Measurements from ENCODE around the gene OR8G1. TPM values are rescaled to one million over a fixed set of nuclear protein-coding genes. Genes with fewer than 3 reads are reported as not detected.
A peak's percentile ranks its signal among the peaks of the same experiment; 100 is the strongest.
"Not testable (repeated sequence)": the region's sequence is repeated elsewhere in the genome, so short reads cannot be mapped to it uniquely, and the experiment has no call there.

Gene OR8G1
- total RNA-seq, 2 donors from 2014 or later = not detected

DNA sequence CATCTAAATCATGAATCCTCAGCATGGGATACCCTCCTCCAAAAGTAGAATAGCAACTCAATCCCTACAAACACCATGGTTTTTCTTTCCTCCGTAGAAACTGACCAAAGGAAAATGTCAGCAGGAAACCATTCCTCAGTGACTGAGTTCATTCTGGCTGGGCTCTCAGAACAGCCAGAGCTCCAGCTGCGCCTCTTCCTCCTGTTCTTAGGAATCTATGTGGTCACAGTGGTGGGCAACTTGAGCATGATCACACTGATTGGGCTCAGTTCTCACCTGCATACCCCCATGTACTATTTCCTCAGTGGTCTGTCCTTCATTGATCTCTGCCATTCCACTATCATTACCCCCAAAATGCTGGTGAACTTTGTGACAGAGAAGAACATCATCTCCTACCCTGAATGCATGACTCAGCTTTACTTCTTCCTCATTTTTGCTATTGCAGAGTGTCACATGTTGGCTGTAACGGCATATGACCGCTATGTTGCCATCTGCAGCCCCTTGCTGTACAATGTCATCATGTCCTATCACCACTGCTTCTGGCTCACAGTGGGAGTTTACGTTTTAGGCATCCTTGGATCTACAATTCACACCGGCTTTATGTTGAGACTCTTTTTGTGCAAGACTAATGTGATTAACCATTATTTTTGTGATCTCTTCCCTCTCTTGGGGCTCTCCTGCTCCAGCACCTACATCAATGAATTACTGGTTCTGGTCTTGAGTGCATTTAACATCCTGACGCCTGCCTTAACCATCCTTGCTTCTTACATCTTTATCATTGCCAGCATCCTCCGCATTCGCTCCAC, 16.1 kb upstream of the OR8G1 start:
- DNase-seq; intact Hi-C loops (cut with DNase I): not testable (repeated sequence)
- ATAC-seq = peak in 1 of 2 donors; percentile 45

GRCh38 chr11:124225471-124225870, 15.4 kb upstream of the OR8G1 start:
- intact Hi-C loops (cut with DNase I) = no loop called here
- no peak for DNase-seq
- no peak for ATAC-seq

- DNase-seq = no peak
- no peak for ATAC-seq
- intact Hi-C loops (cut with DNase I) = no loop called here
Observed at GRCh38 chr11:124233376-124233775, 7.5 kb upstream of the OR8G1 start.

DNA sequence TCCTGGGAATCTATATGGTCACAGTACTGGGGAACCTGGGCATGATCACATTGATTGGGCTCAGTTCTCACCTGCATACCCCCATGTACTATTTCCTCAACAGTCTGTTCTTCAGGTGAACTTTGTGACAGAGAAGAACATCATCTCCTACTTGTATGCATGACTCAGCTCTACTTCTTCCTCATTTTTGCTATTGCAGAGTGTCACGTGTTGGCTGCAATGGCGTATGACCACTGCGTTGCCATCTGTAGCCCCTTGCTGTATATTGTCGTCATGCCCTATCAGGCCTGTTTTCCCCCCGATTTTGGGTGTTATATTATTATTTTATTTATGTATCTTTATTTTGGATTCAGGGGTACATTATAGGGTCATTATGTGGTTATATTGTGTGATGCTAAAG, 2.4 kb upstream of the OR8G1 start:
- ATAC-seq = no peak
- no peak for DNase-seq
- intact Hi-C loops (cut with DNase I) = no loop called here

GRCh38 chr11:124249869-124250268, 9.0 kb downstream of the OR8G1 start:
- ATAC-seq; intact Hi-C loops (cut with DNase I): not testable (repeated sequence)

DNA sequence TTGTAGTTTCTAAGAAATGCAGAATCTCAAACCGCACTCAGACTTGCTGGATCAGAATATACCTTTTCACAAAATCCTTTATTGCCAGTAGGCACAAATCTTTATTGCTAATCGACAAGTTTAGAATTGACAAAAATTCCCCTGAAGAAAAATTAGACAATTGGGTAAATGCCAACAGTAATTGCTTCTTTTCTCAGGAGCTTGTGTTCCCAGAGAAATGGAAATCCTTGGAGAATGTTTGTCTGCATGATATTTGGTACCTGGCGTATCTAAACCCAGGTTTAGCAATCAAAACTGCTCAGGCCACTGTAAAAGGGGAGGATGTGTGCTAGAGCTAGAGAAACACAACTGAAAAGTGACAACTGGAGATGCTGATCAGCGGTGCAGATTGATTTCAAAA, 15.2 kb downstream of the OR8G1 start, which contains the start of gene OR8G5:
Gene OR8G5 (plus strand): TSS at position 301 of the 400 bp plus-strand sequence. CDS start 8,556 bp downstream, outside the sequence.
- ATAC-seq (no peak), DNase-seq (no peak)
- intact Hi-C loops (cut with DNase I) = no loop called here

More at GRCh38 chr11:124249869-124250268, 9.0 kb downstream of the OR8G1 start:
- DNase-seq = not testable (repeated sequence)

- DNase-seq; ATAC-seq; intact Hi-C loops (cut with DNase I): not testable (repeated sequence)
Observed at GRCh38 chr11:124265041-124265440, 24.1 kb downstream of the OR8G1 start.

GRCh38 chr11:124270886-124271285, 30.0 kb downstream of the OR8G1 start:
- intact Hi-C loops (cut with DNase I); ATAC-seq; DNase-seq: not testable (repeated sequence)

DNA sequence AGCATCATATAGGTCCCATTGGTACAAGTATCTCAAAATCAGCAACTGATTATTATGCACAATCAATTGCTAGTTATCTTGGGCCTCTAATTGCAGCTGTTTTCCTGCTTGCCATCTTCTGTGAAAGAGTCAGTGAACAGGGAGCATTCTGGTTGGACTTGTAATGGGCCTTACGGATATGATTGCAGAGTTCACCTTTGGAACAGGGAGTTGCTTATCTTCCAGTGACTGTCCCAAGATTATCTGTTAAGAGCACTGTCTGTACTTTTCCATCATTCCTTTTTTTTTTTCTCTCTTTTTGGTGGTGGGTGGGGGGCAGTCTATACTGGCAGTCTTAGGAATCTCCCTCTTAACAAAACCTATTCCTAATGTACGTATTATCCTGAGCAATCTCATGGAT, 33.1 kb downstream of the OR8G1 start:
- no peak for ATAC-seq
- no peak for DNase-seq
- intact Hi-C loops (cut with DNase I) = no loop called here

- ATAC-seq (no peak), DNase-seq (no peak)
Observed at GRCh38 chr11:124276081-124276480, 35.2 kb downstream of the OR8G1 start.

DNA sequence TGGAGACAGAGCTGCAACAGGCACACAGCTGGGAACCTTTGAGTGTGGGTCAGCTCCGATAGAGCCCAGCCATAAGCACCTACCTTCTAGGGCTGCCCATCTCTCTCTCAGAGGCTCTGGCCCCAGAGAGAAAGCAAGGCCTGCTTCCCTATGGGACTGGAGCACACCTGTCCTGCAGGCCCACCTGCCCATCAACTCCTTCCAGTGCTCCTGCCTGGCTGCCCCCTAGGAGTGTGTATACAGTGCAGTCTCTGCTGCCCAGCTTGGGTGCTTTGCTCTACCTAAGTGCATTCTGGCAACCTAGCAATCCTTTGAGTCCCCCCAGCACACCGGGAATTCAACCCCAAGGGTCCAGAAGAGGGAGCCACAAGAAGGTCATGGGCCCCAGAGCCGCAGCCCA, 36.3 kb downstream of the OR8G1 start:
- DNase-seq (no peak), ATAC-seq (no peak)
- intact Hi-C loops (cut with DNase I) = no loop called here

More at GRCh38 chr11:124276081-124276480, 35.2 kb downstream of the OR8G1 start:
- intact Hi-C loops (cut with DNase I) = no loop called here

GRCh38 chr11:124277804-124278203, 36.9 kb downstream of the OR8G1 start:
- DNase-seq = no peak
- intact Hi-C loops (cut with DNase I) = no loop called here

GRCh38 chr11:124278261-124278660, 37.4 kb downstream of the OR8G1 start:
- DNase-seq = no peak
- ATAC-seq = no peak
- intact Hi-C loops (cut with DNase I) = no loop called here

More at GRCh38 chr11:124277804-124278203, 36.9 kb downstream of the OR8G1 start:
- ATAC-seq = no peak

- intact Hi-C loops (cut with DNase I) = no loop called here
- DNase-seq (no peak), ATAC-seq (no peak)
Observed at GRCh38 chr11:124285610-124286344, 44.9 kb downstream of the OR8G1 start.

DNA sequence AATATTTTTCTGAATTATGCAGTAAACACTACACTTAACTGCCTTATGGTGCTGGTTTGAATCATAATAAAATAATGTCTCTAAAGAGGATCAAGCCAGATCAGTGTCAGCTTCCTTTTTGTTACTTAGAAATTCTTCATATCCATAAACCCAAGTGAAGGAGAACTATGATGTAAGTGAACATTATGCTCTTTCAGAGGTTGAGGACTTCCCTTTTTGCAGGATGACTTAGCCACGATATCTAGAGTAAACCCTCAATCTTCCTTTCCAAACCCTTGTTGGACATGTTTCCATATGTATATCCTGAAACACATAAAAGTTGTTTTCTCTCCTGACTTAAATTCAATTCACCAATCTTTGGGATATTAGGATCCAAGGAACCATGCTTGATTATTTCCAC, 53.8 kb downstream of the OR8G1 start:
- DNase-seq = no peak
- intact Hi-C loops (cut with DNase I) = no loop called here
- no peak for ATAC-seq

GRCh38 chr11:124296016-124296415, 55.1 kb downstream of the OR8G1 start:
- DNase-seq = no peak
- intact Hi-C loops (cut with DNase I) = no loop called here
- no peak for ATAC-seq

DNA sequence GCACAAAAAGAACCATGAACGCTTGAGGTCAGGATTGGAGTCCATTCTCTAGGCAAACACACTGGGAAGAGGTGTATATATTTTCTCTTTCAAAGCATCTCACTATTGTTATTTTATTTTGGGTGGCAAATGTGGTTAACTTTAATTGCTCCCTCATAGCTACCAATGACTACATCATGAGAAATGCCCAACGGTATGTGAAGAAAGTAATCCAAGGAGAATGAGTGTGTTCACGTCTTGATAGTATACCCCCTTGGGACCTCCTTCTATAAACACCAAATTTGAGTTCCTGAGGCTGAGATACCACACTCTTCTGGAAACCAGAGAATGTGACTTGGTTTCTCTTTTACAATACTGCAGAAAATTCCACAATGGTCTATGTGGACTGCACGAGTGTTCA, 57.0 kb downstream of the OR8G1 start:
- intact Hi-C loops (cut with DNase I) = no loop called here
- DNase-seq (no peak), ATAC-seq (no peak)

DNA sequence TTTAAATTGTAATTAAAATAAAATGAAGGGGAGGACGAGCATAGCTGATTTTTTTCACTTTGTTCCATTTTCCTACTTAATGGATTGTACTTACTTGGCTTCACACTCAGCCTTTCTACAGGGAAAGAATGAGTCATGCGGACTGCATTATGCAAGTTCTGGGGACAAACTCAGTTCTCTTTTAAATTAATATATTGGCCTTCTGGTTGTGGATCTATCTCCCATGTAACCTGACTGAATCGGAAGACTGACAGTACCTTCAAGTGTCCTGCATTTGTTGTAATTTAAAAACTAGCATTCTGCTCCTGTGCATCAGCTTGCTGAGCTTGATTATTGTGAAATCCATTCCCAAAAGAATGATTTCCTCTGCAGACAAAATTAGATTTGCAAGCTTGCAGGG, 60.7 kb downstream of the OR8G1 start:
- ATAC-seq (no peak), DNase-seq (no peak)
- intact Hi-C loops (cut with DNase I) = no loop called here

DNA sequence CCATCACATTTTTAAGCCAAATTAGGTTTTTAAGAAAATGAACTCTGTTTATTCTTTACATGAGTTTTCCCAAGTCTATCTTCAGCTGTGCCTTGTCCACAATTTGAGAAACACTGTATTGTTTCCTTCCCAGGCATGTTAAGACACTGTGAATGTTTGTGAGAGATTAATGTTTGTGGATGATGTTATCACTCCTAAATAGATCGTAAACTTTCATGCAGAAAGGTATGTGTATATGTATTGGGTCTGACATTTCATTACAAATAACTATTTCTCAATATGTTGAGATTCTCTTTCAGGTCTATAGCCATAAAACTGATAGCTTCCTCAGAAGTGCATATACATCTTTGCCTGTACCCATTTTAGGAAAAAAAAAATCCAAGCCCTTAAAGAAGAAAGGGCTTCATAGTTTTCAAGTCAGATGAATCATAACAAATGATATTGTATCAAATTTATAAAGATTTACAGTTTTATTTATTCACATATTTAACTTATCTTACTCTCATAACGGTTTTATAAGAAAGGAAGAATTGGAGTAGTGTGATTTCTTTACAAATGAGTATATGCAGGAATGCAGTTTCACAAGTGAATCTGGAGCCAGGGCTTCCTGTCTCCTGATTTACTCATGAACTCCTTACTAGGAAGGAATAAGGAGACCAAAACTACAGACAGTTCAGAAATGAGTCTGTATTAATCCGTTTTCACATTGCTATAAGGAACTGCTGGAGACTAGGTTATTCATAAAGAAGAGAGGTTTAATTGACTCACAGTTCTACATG, 61.6 kb downstream of the OR8G1 start:
- intact Hi-C loops (cut with DNase I) = no loop called here
- DNase-seq = no peak
- ATAC-seq = no peak

Measured in left cardiac atrium (tissue), 4 donors.